Brain microvascular endothelial cell (primary cell): ENCODE results near the gene TCF7L1.

Experiments used
- DNase-seq: peaks from one replicate; pipeline ENCODE4 v3.0.0-alpha.2; 2020
- H3K27ac ChIP-seq: fragments of 250-450 bp; sonication (Bioruptor Pico); 2 replicates; pipeline ENCODE4 v1.5.1; 2020; ENCODE audit warnings: mild to moderate bottlenecking, moderate library complexity
- H3K27me3 ChIP-seq: fragments of 250-450 bp; sonication (Bioruptor Pico); replicated peaks from 2 replicates; pipeline ENCODE4 v1.5.1; 2020; ENCODE audit warnings: mild to moderate bottlenecking
- H3K36me3 ChIP-seq: fragments of 250-450 bp; sonication (Bioruptor Pico); replicated peaks from 2 replicates; pipeline ENCODE4 v1.5.1; 2020; ENCODE audit warnings: mild to moderate bottlenecking
- H3K4me3 ChIP-seq: 2 replicates; pipeline ENCODE4 v1.5.1; 2011; ENCODE audit warnings: low read depth, mild to moderate bottlenecking, control low read depth, low read length, moderate library complexity
- in situ Hi-C: cut with HindIII; loops from 2 replicates; pipeline ENCODE4 v1.10.0; 2017; ENCODE audit warnings: low sequenced_read_pairs, low pct_ligation_motif_present
- TF ChIP-seq, protein P1 (sequence below): IDR thresholded peaks from 2 replicates; pipeline ENCODE4 v1.5.1; 2011; ENCODE audit warnings: low read depth, mild to moderate bottlenecking, moderate library complexity, low read length, control low read depth, inconsistent platforms; ENCODE audit errors: missing control alignments

TCF7L1 gene

GRCh38 chr2:85165088-85165690, 32.0 kb downstream of the TCF7L1 start:
- H3K27ac ChIP-seq, result no peak overlapping the region
- H3K36me3 ChIP-seq, result no peaks in the 10 kb centered on the region
- in situ Hi-C loops, result no loop called here
- H3K27me3 ChIP-seq, result no peaks in the 10 kb centered on the region
- no peak for DNase-seq
- no peak overlapping the region for H3K4me3 ChIP-seq
- TF ChIP-seq, protein P1, sequence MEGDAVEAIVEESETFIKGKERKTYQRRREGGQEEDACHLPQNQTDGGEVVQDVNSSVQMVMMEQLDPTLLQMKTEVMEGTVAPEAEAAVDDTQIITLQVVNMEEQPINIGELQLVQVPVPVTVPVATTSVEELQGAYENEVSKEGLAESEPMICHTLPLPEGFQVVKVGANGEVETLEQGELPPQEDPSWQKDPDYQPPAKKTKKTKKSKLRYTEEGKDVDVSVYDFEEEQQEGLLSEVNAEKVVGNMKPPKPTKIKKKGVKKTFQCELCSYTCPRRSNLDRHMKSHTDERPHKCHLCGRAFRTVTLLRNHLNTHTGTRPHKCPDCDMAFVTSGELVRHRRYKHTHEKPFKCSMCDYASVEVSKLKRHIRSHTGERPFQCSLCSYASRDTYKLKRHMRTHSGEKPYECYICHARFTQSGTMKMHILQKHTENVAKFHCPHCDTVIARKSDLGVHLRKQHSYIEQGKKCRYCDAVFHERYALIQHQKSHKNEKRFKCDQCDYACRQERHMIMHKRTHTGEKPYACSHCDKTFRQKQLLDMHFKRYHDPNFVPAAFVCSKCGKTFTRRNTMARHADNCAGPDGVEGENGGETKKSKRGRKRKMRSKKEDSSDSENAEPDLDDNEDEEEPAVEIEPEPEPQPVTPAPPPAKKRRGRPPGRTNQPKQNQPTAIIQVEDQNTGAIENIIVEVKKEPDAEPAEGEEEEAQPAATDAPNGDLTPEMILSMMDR, result no peak

- TF ChIP-seq, protein P1, result no peak
- in situ Hi-C loops, result no loop called here
- no peaks in the 10 kb centered on the region for H3K36me3 ChIP-seq
Observed at GRCh38 chr2:85166021-85166420, 32.8 kb downstream of the TCF7L1 start.

GRCh38 chr2:85167479-85167878, 34.3 kb downstream of the TCF7L1 start:
- in situ Hi-C loops, result no loop called here
- DNase-seq, result no peak
- H3K36me3 ChIP-seq, result no peaks in the 10 kb centered on the region
- no peaks in the 10 kb centered on the region for H3K27me3 ChIP-seq
- no peak overlapping the region for H3K27ac ChIP-seq
- TF ChIP-seq, protein P1, result no peak
- H3K4me3 ChIP-seq, result no peak overlapping the region

More at GRCh38 chr2:85166021-85166420, 32.8 kb downstream of the TCF7L1 start:
- Histone ChIP-seq H3K27me3 (no peaks in the 10 kb centered on the region), H3K27ac (no peak overlapping the region), H3K4me3 (no peak overlapping the region)
- no peak for DNase-seq

- no peak for DNase-seq
- no peak overlapping the region for H3K27ac ChIP-seq
- no peak overlapping the region for H3K4me3 ChIP-seq
- TF ChIP-seq, protein P1, result no peak
- no peaks in the 10 kb centered on the region for H3K36me3 ChIP-seq
- in situ Hi-C loops, result no loop called here
- H3K27me3 ChIP-seq, result no peaks in the 10 kb centered on the region
Observed at GRCh38 chr2:85168942-85169341, 35.8 kb downstream of the TCF7L1 start.

DNA sequence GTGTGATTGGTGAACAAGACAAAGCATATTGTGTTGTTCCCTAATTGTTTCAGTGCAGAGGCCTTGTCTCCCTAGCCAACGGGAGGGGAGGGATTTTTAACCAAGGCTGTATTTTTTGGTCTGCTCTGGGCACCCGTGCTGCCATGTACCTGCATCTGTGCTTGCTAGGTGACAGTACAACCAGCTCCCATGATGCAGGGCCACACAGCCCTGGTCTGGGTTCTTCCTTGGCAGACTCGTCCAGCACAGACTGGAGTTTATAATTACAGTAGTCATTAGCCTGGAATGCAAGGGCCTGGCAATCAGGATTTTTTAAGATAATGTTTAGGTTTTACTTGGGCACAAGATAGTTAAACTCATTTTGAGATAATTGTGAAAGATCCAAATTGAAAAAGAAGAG, 36.4 kb downstream of the TCF7L1 start:
- Histone ChIP-seq H3K4me3 (no peak overlapping the region), H3K27me3 (no peaks in the 10 kb centered on the region), H3K27ac (no peak overlapping the region), H3K36me3 (no peaks in the 10 kb centered on the region)
- DNase-seq, result no peak
- in situ Hi-C loops, result no loop called here
- TF ChIP-seq, protein P1, result no peak

- in situ Hi-C loops, result no loop called here
Observed at GRCh38 chr2:85170938-85171475, 37.8 kb downstream of the TCF7L1 start.

More at GRCh38 chr2:85170938-85171475, 37.8 kb downstream of the TCF7L1 start:
- no peaks in the 10 kb centered on the region for H3K27me3 ChIP-seq
- DNase-seq, result no peak
- H3K27ac ChIP-seq, result no peak overlapping the region
- TF ChIP-seq, protein P1, result no peak
- H3K4me3 ChIP-seq, result no peak overlapping the region
- H3K36me3 ChIP-seq, result no peaks in the 10 kb centered on the region
